ENCODE results near the gene COL4A5.

DNA sequence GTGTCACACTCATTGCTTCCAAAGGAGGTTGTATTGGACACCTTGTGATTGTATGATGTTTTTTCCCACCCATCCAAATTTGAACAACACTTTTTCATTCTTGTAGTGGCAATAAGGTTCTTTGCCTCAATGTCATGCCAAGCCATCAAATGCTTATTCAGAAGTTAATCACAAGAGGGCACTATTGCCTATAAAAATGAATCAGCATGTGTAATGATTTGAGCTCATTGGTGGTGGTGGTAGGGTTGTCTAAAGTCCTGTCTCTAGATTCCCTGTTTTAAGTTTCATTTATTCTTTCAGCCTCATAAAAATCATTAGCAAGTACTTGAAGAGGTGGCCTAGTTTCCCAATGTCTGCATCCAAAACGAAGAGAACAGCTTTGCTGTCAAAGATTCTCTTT is 259.7 kb downstream of the COL4A5 start:
- TF ChIP-seq, protein P1, sequence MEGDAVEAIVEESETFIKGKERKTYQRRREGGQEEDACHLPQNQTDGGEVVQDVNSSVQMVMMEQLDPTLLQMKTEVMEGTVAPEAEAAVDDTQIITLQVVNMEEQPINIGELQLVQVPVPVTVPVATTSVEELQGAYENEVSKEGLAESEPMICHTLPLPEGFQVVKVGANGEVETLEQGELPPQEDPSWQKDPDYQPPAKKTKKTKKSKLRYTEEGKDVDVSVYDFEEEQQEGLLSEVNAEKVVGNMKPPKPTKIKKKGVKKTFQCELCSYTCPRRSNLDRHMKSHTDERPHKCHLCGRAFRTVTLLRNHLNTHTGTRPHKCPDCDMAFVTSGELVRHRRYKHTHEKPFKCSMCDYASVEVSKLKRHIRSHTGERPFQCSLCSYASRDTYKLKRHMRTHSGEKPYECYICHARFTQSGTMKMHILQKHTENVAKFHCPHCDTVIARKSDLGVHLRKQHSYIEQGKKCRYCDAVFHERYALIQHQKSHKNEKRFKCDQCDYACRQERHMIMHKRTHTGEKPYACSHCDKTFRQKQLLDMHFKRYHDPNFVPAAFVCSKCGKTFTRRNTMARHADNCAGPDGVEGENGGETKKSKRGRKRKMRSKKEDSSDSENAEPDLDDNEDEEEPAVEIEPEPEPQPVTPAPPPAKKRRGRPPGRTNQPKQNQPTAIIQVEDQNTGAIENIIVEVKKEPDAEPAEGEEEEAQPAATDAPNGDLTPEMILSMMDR (IDR thresholded peaks at IDR 0.05): peak in 3 of 6 experiments; percentile 19 to 49 (median 44)
- no peak for TF ChIP-seq POLR2A (IDR thresholded peaks at IDR 0.05)
